ENCODE measurements around the gene SEMA4C. TPM values are rescaled to one million over a fixed set of nuclear protein-coding genes. Genes with fewer than 3 reads are reported as not detected.

Gene SEMA4C
- total RNA-seq, 1 donor from 2014 or later = 25.6 TPM

GRCh38 chr2:96885432-96886347, 15.8 kb upstream of the SEMA4C start:
- DNase-seq (ENCODE audit: low spot score) = no peak

DNA sequence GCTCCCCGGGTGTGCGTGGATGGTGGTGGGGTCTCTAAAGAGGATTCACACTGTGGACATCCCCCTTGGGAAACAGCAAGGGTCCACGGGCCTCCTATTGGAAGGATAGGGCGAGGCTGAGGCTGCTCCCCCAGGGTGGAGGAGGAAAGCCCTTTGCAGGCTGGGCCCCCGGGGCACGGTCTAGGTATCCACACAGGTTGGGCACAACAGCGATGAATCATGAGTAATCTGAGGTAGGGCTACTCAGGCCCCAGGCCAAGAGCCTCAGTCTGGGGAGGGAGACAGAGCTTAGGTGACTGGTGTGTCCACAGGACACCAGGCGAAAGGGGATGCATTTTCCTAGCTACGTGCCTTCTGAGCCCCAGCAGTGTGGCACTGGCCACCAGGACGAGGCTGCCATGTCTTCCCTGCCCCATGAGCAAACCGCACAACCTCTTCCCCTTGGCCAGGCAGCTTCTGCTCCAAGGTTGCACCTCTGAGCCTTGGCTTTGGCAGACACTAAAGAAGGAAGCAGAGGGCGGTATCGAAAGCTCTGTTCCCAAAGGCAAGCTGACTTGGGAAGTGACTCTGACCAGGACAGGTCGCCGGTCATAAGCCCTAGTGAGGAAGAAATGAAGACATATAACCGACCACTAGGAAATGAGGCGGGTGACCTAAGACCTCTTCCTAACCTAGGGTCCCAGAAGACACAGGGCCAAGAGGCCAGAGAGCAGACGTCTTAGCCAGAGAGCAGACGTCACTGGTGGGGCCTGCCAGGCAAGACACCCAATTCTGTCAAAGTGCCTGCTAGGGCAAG, 14.6 kb upstream of the SEMA4C start:
- no peak for DNase-seq (ENCODE audit: low spot score)
- intact Hi-C loops (cut with DNase I) = no loop called here

More at GRCh38 chr2:96885432-96886347, 15.8 kb upstream of the SEMA4C start:
- intact Hi-C loops (cut with DNase I) = no loop called here

DNA sequence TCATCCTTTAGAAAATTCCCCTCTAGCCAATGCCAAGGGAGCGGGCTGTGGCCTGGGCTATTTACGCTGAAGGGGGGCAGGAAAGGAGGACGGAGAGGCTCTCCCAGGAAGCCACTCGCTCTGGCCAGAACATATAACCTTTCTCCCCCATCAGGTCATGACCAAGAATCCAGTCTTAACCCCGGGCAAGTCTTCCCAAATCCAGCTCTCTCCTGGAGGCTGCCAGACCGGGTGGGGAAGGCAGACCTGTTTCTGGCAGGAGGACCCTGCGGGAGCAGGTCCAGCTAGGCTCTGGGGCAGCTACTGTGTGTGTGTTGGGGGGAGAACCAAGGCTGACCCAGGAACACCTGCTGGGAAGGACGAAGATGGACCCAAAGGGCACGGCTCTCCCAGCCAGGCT, 13.4 kb upstream of the SEMA4C start:
- intact Hi-C loops (cut with DNase I) = no loop called here

DNA sequence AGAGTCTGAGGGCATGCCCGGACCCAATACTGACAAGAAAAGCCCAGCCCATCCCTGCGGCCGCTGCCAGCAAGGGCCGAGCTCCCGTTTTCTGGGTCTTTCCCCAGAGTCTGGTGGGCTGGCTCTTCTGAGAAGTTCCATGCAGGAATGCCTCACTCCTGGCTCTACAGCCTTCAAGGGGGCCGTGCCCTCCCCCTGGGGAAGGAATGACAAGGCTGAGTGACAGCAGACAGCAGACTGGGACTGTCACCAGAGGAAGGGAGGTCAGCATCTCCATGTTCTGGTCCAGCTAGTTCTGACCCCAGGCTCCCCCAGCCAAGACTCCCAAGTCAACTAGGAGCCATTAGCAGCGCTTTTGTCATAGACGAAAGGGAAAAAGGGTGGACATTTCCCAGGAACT, 13.0 kb upstream of the SEMA4C start:
- intact Hi-C loops (cut with DNase I) = no loop called here
- DNase-seq (ENCODE audit: low spot score) = no peak

More for the DNA sequence above, 13.4 kb upstream of the SEMA4C start:
- no peak for DNase-seq (ENCODE audit: low spot score)

GRCh38 chr2:96882230-96882629, 12.3 kb upstream of the SEMA4C start:
- intact Hi-C loops (cut with DNase I) = no loop called here
- no peak for DNase-seq (ENCODE audit: low spot score)

DNA sequence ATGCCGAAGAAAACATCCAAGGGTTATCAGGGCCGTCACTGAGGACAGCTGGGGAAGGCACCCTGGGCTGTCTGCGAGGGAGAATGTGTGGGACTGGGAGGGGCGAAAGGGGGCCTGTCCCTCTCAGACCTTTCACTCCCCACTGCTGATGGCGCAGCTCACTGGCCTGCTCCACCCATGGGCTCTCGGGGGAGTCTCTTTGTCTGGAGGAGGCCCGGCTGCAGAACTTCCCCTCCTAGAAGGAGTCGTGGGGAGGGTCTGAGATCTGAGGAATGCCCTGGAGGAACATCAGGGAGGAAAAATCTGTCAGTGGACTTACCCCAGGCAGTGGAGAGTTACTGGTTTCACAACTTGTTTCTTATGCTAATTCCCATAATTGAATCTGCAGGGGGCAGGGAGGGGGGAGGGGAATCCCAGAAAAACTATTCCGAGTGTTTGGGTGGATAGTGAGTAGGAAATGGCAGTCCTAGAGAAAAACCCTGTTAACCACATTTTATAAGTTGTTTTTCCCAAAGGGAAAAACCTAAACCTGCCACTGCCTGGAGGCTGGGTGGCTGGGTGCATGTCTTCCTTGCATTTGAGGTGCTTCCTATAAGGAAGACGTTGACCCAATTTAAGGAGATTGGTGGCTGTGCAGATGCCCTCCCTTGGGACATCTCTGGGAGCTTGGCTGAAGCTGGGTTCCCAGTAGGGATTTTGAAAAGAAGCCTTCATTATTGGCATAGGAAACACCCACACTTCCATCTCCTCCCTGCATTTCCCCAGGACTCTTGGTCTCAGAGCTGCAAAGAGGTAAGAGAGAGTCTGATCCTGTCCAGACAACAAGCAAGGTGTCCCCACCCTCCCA, 11.7 kb upstream of the SEMA4C start:
- no peak for DNase-seq (ENCODE audit: low spot score)
- intact Hi-C loops (cut with DNase I) = loop anchor here (1.0 kb wide), 1 partner anchor 23 kb away; no protein-coding TSS in a partner anchor

- intact Hi-C loops (cut with DNase I) = loop anchor here (1.0 kb wide), 1 partner anchor 23 kb away; no protein-coding TSS in a partner anchor
- no peak for DNase-seq (ENCODE audit: low spot score)
Measured at GRCh38 chr2:96880891-96881273, 11.0 kb upstream of the SEMA4C start.

GRCh38 chr2:96879545-96880040, 9.7 kb upstream of the SEMA4C start:
- no peak for DNase-seq (ENCODE audit: low spot score)
- intact Hi-C loops (cut with DNase I) = no loop called here

GRCh38 chr2:96878796-96879544, 9.1 kb upstream of the SEMA4C start:
- DNase-seq (ENCODE audit: low spot score) = no peak
- intact Hi-C loops (cut with DNase I) = no loop called here

- intact Hi-C loops (cut with DNase I) = no loop called here
- no peak for DNase-seq (ENCODE audit: low spot score)
Measured at GRCh38 chr2:96878171-96878570, 8.3 kb upstream of the SEMA4C start.

DNA sequence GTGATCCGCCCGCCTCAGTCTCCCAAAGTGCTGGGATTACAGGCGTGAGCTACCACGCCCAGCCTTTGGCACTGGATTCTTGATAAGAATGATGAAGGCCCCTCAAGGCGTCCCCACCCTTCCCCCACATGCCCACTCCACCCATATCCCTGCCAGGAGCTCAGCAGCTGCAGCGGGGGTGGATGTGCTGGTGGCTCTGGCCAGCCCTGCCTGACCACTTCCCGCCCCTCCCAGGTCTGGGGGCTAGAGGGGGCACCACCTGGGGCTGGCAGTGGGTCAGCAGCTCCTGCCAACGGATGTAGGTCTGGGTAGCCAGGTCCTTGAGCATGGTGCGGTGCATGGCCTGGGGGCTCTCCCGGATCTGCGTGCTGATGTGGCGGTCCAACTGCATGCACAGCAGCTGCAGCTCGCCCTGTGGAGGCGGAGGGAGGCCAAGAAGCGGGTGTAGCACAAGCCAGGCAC, 7.8 kb upstream of the SEMA4C start:
- intact Hi-C loops (cut with DNase I) = no loop called here

GRCh38 chr2:96877042-96877451, 7.2 kb upstream of the SEMA4C start:
- no peak for DNase-seq (ENCODE audit: low spot score)

More for the DNA sequence above, 7.8 kb upstream of the SEMA4C start:
- DNase-seq (ENCODE audit: low spot score) = no peak

DNA sequence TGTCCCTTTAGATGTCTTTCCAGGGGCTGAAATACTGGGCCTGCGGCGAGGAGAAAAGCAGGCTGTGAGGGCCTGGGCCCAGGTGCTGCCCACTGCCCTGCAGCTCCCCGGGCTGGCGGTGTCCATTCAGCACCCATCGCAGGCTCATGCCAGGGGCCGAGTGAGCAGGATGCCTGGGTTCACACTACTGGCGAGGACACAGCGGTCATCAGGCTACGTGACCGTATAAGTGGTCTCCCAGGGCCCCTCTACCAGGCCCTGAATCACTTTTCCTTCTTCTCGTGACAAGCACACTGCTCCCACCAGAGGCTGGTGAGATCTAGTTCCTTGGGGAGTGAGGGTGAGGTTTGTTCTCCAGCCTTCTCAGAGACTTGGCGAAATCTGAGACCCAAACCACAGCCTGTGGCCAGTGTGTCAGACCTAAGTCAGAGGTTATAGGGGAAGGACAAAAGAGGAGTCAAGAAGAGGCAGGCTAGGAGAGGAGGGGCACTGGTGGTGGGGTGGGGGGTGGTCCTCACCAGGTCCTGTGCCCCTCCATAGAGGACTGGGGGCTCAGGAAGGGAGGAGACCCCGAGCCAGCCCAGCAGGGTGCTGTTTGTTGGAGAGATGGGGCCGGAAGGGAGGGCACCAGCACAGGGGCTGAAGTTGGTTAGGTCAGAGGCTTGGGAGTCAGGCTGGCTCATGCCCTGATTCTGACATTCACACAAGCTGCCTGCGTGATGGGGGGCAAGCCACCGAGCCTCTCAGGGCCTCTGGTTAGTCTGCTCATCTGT, 6.6 kb upstream of the SEMA4C start:
- intact Hi-C loops (cut with DNase I) = no loop called here
- DNase-seq (ENCODE audit: low spot score) = no peak

More at GRCh38 chr2:96877042-96877451, 7.2 kb upstream of the SEMA4C start:
- intact Hi-C loops (cut with DNase I) = no loop called here

GRCh38 chr2:96875498-96876268, 5.8 kb upstream of the SEMA4C start:
- intact Hi-C loops (cut with DNase I) = no loop called here
- DNase-seq (ENCODE audit: low spot score) = no peak

GRCh38 chr2:96874198-96874831, 4.4 kb upstream of the SEMA4C start:
- intact Hi-C loops (cut with DNase I) = no loop called here
- DNase-seq (ENCODE audit: low spot score) = no peak

DNA sequence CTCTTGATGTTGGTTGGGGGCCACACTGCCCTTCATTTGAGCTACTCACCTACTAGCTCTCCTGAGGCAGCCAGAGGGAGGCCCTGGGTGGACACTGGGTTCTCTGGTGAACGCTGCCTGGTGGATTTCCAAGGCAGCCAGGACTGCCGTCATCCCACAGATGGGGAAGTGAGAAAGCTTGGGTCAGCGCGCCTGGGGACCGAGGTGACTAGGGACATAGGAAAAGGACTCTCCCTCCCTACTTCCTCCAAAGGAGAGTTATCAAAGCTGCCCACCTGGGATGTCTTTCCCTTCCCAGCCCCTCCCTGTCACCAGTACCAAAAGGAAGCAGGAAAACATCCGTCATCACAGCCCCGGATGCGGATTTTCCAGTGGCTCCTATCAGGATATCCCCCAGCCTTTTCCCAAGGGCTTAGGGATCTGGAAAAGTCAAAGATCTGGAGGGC, 3.8 kb upstream of the SEMA4C start:
- no peak for DNase-seq (ENCODE audit: low spot score)
- intact Hi-C loops (cut with DNase I) = no loop called here

Measured in cardiac septum (tissue), 1 donor.